Measurements from ENCODE around the gene MRPS10.
"Not testable (repeated sequence)": the region's sequence is repeated elsewhere in the genome, so short reads cannot be mapped to it uniquely, and the experiment has no call there.

Gene MRPS10

DNA sequence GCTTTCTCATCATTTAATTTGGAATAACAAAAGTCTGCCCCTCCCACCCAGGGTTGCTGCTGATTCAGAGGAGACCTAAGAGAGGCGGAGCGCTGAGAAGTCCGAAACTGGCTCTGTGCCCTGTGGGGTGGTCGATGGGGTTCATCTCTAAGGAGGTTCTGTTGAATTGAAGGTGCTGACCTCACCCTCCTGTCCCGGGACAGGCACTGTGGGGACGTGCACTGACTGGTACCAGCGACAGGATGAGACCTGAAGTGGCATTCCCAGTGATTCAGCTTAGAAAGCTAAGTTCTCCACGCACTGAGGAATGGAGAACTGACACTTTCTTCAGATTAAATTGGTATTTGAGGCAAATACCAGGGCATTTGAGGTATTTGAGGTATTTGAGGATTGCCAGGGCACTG, 24.2 kb downstream of the MRPS10 start:
- H3K4me3 ChIP-seq (ENCODE audit: low read depth, low read length): no peak overlapping the region
- no peak for DNase-seq (ENCODE audit: low read depth)
- TF ChIP-seq POLR2A (IDR thresholded peaks at IDR 0.05; ENCODE audit: extremely low read depth, insufficient read length): no peak
- no peak for TF ChIP-seq CTCF (IDR thresholded peaks at IDR 0.05; ENCODE audit: low read depth, low read length)
- no peak for TF ChIP-seq MYC (IDR thresholded peaks at IDR 0.05; ENCODE audit: low read depth, low read length)
- no peak for TF ChIP-seq MAX (IDR thresholded peaks at IDR 0.05; ENCODE audit: low read depth, low read length)

DNA sequence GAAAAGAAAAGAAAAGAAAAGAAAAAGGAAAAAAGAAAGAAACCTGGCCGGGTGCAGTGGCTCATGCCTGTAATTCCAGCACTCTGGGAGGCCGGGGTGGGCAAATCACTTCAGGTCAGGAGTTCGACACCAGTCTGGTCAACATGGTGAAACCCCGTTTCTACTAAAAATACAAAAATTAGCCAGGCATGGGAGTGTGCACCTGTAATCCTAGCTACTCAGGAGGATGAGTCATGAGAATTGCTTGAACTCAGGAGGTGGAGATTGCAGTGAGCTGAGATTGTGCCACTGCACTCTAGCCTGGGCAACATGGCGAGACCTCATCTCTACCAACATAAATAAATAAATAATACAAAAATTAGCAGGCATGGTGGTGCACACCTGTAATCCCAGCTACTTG, 25.3 kb downstream of the MRPS10 start:
- DNase-seq (ENCODE audit: low read depth); H3K4me3 ChIP-seq (ENCODE audit: low read depth, low read length): not testable (repeated sequence)

- DNase-seq (ENCODE audit: low read depth): no peak
- no peak overlapping the region for H3K4me3 ChIP-seq (ENCODE audit: low read depth, low read length)
- TF ChIP-seq MAX (IDR thresholded peaks at IDR 0.05; ENCODE audit: low read depth, low read length) (no peak), MYC (IDR thresholded peaks at IDR 0.05; ENCODE audit: low read depth, low read length) (no peak), CTCF (IDR thresholded peaks at IDR 0.05; ENCODE audit: low read depth, low read length) (no peak), POLR2A (IDR thresholded peaks at IDR 0.05; ENCODE audit: extremely low read depth, insufficient read length) (no peak)
Measured at GRCh38 chr6:42190554-42191183, 27.0 kb downstream of the MRPS10 start.

GRCh38 chr6:42188406-42188805, 29.3 kb downstream of the MRPS10 start:
- TF ChIP-seq POLR2A (IDR thresholded peaks at IDR 0.05; ENCODE audit: extremely low read depth, insufficient read length) (no peak), MAX (IDR thresholded peaks at IDR 0.05; ENCODE audit: low read depth, low read length) (no peak), CTCF (IDR thresholded peaks at IDR 0.05; ENCODE audit: low read depth, low read length) (no peak), MYC (IDR thresholded peaks at IDR 0.05; ENCODE audit: low read depth, low read length) (no peak)
- no peak for DNase-seq (ENCODE audit: low read depth)
- H3K4me3 ChIP-seq (ENCODE audit: low read depth, low read length): no peak overlapping the region

DNA sequence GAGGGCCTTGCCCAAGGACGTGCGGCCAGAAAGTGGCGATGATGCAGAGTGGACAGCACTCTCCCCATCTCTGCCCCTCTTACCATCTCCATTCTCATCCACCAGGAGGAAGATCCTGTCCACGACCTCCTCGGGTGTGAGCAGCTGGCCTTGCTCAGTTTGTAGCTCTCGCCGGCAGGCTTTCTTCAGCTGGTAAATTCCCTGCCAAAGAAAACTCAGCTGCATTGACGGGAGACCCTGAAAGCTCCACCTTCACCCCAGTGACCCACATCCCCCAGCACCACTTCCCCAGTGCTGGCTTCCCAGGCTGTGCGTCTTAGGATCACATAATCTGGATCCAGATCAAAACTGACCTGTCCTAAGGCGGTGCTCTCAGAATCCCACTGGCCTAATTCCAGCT, 32.1 kb downstream of the MRPS10 start:
- no peak for DNase-seq (ENCODE audit: low read depth)
- no peak overlapping the region for H3K4me3 ChIP-seq (ENCODE audit: low read depth, low read length)
- TF ChIP-seq CTCF (IDR thresholded peaks at IDR 0.05; ENCODE audit: low read depth, low read length) (no peak), MYC (IDR thresholded peaks at IDR 0.05; ENCODE audit: low read depth, low read length) (no peak), MAX (IDR thresholded peaks at IDR 0.05; ENCODE audit: low read depth, low read length) (no peak), POLR2A (IDR thresholded peaks at IDR 0.05; ENCODE audit: extremely low read depth, insufficient read length) (no peak)

DNA sequence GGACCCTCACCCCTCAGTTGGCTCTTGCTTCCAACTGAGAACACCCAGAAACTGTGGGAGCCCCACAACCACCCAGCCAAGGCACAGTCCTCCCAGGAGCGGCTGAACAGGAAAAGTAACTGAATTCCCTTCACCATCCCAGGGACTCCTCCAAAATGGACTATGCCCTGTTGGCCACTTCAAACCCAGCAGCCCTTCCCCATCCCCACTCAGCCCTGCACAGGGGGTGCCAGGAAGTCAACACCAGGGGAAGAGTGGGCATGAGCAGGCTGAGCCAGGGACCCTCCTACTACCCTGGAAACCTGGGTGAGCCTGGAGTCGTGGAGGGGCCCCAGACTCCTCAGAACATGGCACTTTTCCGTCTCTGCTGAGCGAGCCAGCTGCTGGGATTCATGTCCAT, 33.2 kb downstream of the MRPS10 start:
- TF ChIP-seq POLR2A (IDR thresholded peaks at IDR 0.05; ENCODE audit: extremely low read depth, insufficient read length): no peak
- no peak for TF ChIP-seq MYC (IDR thresholded peaks at IDR 0.05; ENCODE audit: low read depth, low read length)
- no peak for TF ChIP-seq CTCF (IDR thresholded peaks at IDR 0.05; ENCODE audit: low read depth, low read length)
- TF ChIP-seq MAX (IDR thresholded peaks at IDR 0.05; ENCODE audit: low read depth, low read length): no peak
- H3K4me3 ChIP-seq (ENCODE audit: low read depth, low read length): no peak overlapping the region
- DNase-seq (ENCODE audit: low read depth): no peak
